Measurements from ENCODE around the gene APP.

- TF ChIP-seq CTCF (IDR thresholded peaks at IDR 0.05) (no peak), POLR2AphosphoS5 (IDR thresholded peaks at IDR 0.05) (no peak), POLR2A (IDR thresholded peaks at IDR 0.05) (no peak)
Measured at GRCh38 chr21:26057477-26058170, 112.9 kb downstream of the APP start.
